ENCODE measurements around the gene TBX4. TPM values are rescaled to one million over a fixed set of nuclear protein-coding genes. Genes with fewer than 3 reads are reported as not detected.

TBX4 gene
- total RNA-seq, 2 donors from 2014 or later: not detected

DNA sequence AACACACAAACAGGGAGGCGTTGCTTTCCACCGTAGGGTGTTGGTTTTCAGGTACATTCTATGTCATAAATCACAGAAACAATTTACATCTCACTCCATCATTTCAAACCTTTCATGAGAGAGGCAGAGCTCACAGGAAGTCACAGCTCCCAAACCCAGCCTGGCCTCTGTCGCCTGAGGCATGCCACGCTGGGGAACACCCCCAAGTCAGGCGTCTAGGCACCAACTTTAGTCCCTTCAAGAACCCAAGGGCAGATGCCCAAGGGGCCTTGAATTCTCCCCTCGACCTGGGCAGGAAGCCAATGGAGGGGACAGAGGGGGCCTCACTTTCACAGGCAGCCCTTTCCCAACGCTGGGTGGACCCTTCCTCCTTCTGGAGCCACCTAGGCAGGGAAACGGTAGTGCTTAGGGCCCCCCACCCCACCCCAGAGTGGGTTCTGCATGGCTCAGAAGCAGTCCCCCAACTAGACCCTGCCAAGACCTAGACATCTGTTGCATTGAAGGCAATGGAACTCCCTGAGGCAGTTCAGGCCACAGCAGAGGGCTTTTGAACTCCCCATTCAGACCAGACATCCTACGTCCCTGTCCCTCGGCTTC is 10.6 kb downstream of the TBX4 start:
- Histone ChIP-seq H3K36me3 (no peaks in the 10 kb centered on the region), H3K9me3 (no peaks in the 10 kb centered on the region), H3K27ac (no peak overlapping the region), H3K4me1 (peaks cover 0 to 11% of the 10 kb centered on the region in 2 donors), H3K27me3 (peaks cover 0 to 3% of the 10 kb centered on the region in 2 donors), H3K4me3 (no peak overlapping the region)
- DNase-seq (ENCODE audit: low spot score): no peak
- TF ChIP-seq, protein P1, sequence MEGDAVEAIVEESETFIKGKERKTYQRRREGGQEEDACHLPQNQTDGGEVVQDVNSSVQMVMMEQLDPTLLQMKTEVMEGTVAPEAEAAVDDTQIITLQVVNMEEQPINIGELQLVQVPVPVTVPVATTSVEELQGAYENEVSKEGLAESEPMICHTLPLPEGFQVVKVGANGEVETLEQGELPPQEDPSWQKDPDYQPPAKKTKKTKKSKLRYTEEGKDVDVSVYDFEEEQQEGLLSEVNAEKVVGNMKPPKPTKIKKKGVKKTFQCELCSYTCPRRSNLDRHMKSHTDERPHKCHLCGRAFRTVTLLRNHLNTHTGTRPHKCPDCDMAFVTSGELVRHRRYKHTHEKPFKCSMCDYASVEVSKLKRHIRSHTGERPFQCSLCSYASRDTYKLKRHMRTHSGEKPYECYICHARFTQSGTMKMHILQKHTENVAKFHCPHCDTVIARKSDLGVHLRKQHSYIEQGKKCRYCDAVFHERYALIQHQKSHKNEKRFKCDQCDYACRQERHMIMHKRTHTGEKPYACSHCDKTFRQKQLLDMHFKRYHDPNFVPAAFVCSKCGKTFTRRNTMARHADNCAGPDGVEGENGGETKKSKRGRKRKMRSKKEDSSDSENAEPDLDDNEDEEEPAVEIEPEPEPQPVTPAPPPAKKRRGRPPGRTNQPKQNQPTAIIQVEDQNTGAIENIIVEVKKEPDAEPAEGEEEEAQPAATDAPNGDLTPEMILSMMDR (IDR thresholded peaks at IDR 0.05): no peak

DNA sequence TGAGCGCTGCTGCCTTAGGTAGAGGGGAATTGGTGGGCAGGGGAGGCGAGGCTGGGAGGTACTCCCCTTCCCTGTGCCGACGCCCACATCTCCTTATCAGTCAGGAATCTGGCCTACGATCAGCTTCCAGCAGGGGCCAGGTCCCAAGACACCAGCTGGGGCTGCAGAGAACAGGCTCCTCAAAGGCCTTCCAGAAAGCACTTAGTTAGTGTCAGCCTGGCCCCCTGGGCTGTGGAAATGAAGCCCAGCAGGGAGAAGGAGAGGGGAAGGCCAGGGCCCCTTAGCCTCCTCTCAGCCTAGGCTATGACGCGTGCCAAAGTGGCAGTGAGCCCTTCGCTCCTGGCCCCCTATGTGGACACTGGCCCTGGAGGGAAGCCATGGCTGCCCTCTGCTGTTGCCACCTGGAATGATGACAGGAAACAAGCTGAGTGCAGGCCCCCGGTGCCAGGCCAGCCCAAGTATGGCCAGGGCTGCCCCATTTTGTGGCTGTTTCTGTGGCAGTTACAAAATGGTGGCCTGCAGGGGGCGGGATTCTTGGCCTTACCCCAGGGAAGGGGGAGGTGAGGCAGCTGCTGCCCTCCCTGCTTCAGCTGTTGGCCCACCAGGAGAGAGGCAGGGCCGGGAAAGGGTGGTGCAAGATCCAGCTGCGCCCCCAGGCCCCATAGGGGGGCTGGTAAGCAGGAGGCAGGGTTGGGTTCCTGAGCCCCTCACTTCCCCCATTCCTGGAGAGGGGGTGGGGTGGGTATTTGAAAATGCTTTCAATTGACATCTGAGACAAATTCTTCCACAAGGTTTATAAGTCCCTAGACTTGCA is 11.3 kb downstream of the TBX4 start:
- Histone ChIP-seq H3K36me3 (no peaks in the 10 kb centered on the region), H3K9me3 (no peaks in the 10 kb centered on the region), H3K4me1 (peaks cover 0 to 9% of the 10 kb centered on the region in 2 donors), H3K27me3 (peaks cover 0 to 3% of the 10 kb centered on the region in 2 donors), H3K27ac (no peak overlapping the region), H3K4me3 (no peak overlapping the region)
- no peak for DNase-seq (ENCODE audit: low spot score)
- TF ChIP-seq, protein P1 (IDR thresholded peaks at IDR 0.05): no peak

DNA sequence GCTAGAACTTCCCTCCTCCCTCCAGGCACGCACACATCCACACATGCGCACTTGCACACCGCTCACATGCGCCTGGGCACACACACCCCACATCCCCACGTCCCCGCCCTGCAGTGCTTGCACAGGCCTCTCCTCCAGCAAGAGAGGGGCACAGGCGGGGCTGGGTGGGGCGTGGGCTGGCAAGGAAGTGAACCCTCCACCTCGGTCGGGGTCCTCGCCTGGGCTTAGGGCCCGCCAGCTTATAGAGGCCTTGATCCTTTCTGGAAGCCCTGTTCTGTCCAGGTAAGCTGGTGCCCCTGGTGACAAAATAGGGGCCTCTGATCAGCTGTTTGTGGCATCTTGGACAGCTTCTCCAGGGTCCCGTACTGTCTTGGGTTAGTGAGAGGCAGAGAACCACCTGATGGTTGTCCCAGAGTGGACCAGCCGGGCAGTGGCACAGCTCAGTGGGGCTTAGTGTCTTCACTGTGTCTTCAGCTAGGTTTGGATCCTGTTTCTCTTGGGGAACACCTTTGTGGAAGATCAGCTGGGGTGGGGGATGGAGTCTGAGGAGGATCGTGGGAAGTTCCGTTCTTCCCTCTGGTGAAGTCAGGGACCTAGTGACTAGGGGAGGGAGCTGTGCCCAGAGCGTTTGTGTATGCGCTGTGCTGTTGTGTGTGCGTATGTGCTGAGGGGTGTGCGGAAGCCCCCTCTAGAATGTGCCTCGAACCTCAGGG is 12.1 kb downstream of the TBX4 start:
- TF ChIP-seq, protein P1 (IDR thresholded peaks at IDR 0.05): no peak
- peaks cover 0 to 3% of the 10 kb centered on the region in 2 donors for H3K27me3 ChIP-seq
- no peak overlapping the region for H3K27ac ChIP-seq
- no peak overlapping the region for H3K4me3 ChIP-seq
- peaks cover 0 to 9% of the 10 kb centered on the region in 2 donors for H3K4me1 ChIP-seq
- DNase-seq (ENCODE audit: low spot score): no peak
- no peaks in the 10 kb centered on the region for H3K36me3 ChIP-seq
- H3K9me3 ChIP-seq: no peaks in the 10 kb centered on the region

DNA sequence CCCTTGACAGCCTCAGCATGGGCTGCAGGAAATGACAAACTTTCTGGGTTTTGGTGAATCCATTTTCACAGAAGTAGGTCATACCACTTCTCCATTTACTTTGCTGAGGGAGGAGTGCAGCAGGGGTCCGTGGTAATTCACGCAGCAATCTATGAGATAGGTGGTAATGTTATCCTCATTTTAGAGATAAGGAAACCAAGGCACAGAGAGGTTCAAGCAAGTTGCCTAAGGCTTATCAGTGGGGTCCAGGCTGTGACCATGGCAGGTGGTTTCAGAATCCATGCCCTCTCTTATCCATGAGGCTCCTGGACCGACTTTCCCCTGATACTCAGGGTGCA is 12.6 kb downstream of the TBX4 start:
- Histone ChIP-seq H3K27me3 (peaks cover 0 to 3% of the 10 kb centered on the region in 2 donors), H3K4me3 (no peak overlapping the region), H3K27ac (no peak overlapping the region), H3K9me3 (no peaks in the 10 kb centered on the region), H3K36me3 (no peaks in the 10 kb centered on the region), H3K4me1 (peaks cover 0 to 9% of the 10 kb centered on the region in 2 donors)
- TF ChIP-seq, protein P1 (IDR thresholded peaks at IDR 0.05): no peak
- no peak for DNase-seq (ENCODE audit: low spot score)

DNA sequence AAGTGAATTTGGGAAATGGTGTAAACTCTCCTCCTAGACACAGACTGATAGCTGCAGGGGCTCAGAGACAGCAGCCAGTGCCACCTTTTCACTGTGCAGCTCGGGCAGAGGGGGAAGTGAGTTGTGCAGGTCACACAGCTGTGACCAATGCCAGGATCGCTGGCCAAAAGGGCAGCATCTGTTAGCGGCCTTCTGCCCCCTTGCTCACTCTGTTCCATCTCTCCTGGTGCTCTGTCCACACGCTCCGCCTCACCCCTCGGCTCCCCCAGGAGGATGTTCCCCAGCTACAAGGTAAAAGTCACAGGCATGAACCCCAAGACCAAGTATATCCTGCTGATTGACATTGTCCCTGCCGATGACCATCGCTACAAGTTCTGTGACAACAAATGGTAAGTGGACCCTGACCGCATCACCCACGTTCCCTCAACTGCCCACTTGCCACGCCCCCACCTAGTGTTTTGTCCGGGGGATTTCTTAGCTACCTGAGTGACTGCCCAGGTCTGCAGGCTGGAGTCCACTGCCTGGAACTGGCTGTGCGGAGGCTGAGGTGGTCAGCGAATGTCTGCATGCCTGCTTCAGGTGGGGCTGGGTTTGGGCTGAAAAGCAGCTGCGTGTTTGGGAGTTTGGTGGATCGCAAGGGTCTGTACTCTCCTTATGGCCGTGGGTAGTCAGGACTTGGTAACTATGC is 13.5 kb downstream of the TBX4 start:
- TF ChIP-seq, protein P1 (IDR thresholded peaks at IDR 0.05): no peak
- no peak overlapping the region for H3K4me3 ChIP-seq
- no peak overlapping the region for H3K27ac ChIP-seq
- H3K27me3 ChIP-seq: peaks cover 0 to 2% of the 10 kb centered on the region in 2 donors
- H3K36me3 ChIP-seq: no peaks in the 10 kb centered on the region
- H3K9me3 ChIP-seq: no peaks in the 10 kb centered on the region
- DNase-seq (ENCODE audit: low spot score): no peak
- H3K4me1 ChIP-seq: peaks cover 0 to 9% of the 10 kb centered on the region in 2 donors

All from right atrium auricular region (tissue), 2 donors.